A549 (cell line): ENCODE measurements around the gene DLGAP5.

Experiments used
- BHLHE40 ChIP-seq: IDR thresholded peaks from 2 replicates; pipeline ENCODE4 v1.6.1; 2012; ENCODE audit warnings: low read depth, low read length, inconsistent platforms
- CTCF ChIP-seq: fragments of >200 bp; sonication (Bioruptor Twin); formaldehyde crosslinking; IDR thresholded peaks from 3 replicates; pipeline ENCODE4 v1.5.1; 2016
- EHF ChIP-seq: fragments of 250-450 bp; sonication (Bioruptor Pico); IDR thresholded peaks from 2 replicates; pipeline ENCODE4 v1.5.0; 2020; ENCODE audit warnings: mild to moderate bottlenecking
- EP300 ChIP-seq, 2 experiments: fragments of >200 bp; sonication (Bioruptor Twin); formaldehyde crosslinking; IDR thresholded peaks; 2 replicates in 1 of 2; 3 replicates in 1 of 2; pipeline ENCODE4 v1.6.1; 2016 to 2017
- HOXA7 ChIP-seq: fragments of 250-450 bp; sonication (Bioruptor Pico); IDR thresholded peaks from 2 replicates; pipeline ENCODE4 v1.5.0; 2020; ENCODE audit warnings: mild to moderate bottlenecking, moderate library complexity
- HOXB5 ChIP-seq: fragments of 250-450 bp; sonication (Bioruptor Pico); IDR thresholded peaks from 2 replicates; pipeline ENCODE4 v1.5.0; 2020; ENCODE audit warnings: mild to moderate bottlenecking, moderate library complexity
- MAX ChIP-seq: IDR thresholded peaks from 2 replicates; pipeline ENCODE4 v1.6.1; 2012
- RAD21 ChIP-seq, 2 experiments: fragments of >200 bp in 1 of 2; sonication (Bioruptor Twin) in 1 of 2; formaldehyde crosslinking in 1 of 2; IDR thresholded peaks in 1 of 2; conservative IDR thresholded peaks in 1 of 2; 2 replicates in 1 of 2; 3 replicates in 1 of 2; pipeline ENCODE4 v1.6.1; 2012 to 2018; ENCODE audit warnings: inconsistent platforms in 1 of 2

- no peak for TF ChIP-seq HOXA7 (CRISPR knock-in tag)
- no peak for TF ChIP-seq CTCF
- TF ChIP-seq EHF (CRISPR knock-in tag) = no peak
- no peak for TF ChIP-seq RAD21 (conservative IDR thresholded peaks at IDR 0.05 in 1 of 2, IDR thresholded peaks at IDR 0.05 in 1 of 2)
- TF ChIP-seq HOXB5 (CRISPR knock-in tag) = no peak
- no peak for TF ChIP-seq EP300 (IDR thresholded peaks at IDR 0.05)
- no peak for TF ChIP-seq BHLHE40
- TF ChIP-seq MAX = no peak
These were observed 54.2 kb downstream of the DLGAP5 start for GRCh38 chr14:55136885-55137786.
